NCI-H2107 treated with DMSO at 0.1 percent for 48 hours (cell line): ENCODE data around the gene RPS25.
"Not testable (repeated sequence)": the region's sequence is repeated elsewhere in the genome, so short reads cannot be mapped to it uniquely, and the experiment has no call there.

Source experiments
- DNase-seq: peaks from one replicate; lab custom pipeline; 2025; ENCODE audit not compliant: unreplicated experiment; lab: John Stamatoyannopoulos, UW

RPS25 gene

DNA sequence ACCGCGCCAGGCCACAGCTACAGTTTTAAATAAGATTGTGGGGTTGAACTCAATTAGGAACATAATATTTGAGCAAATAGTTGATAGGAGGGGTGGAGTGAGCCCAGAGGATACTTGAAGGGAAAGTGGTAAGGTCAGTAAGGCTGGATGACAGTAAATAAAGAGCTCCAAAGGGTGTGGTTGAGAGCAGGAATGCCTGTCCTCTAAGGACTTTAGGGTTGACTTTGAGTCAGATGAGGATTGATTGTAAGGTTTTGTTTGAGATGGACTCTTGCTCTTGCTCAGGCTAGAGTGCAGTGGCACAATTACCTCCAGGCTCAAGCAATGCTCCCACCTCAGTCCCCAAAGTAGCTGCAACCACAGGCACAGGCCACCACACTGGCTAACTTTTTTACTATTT, 44.2 kb downstream of the RPS25 start:
- DNase-seq = no peak

DNA sequence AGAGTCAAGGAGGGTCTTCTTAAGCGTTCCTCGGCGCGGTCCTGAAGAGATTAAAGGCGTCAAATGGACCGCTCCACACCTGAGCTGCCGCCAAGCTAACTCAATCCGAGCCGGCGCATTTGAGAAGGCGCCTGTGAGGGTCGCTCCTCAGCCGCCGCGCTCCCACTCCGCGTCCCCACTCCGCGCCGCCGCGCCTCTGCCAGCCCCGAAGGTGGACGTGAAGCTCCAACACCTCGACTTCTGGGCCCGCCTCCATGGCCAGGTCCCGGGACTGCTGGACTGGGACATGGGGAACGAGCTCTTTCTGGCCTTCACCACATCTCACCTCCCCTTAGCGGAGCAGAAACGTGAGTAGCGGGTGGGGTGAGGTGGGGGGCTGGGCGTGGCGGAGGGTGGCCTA, 46.5 kb downstream of the RPS25 start, which contains the start of gene FOXR1:
Gene FOXR1 (plus strand): TSS at position 116 of the 400 bp plus-strand sequence. CDS start 171 bp downstream, at position 287.
- no peak for DNase-seq

DNA sequence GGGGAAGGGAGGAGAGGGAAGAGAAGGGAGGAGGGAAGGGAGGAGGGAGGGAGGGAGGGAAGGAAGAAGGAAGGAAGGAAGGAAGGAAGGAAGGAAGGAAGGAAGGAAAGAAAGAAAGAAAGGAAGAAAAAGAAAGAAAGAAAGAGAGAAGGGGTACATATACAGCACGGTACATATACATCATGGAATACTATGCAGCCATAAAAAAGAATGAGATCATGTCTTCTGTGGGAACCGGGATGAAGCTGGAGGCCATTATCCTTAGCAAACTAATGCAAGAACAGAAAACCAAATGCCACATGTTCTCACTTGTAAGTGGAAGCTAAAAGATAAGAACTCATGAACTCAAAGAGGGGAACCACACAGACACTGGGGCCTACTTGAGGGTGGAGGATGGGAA, 48.6 kb downstream of the RPS25 start:
- DNase-seq = not testable (repeated sequence)
